ENCODE results near the gene BASP1. TPM values are rescaled to one million over a fixed set of nuclear protein-coding genes. Genes with fewer than 3 reads are reported as not detected.
"Not testable (repeated sequence)": the region's sequence is repeated elsewhere in the genome, so short reads cannot be mapped to it uniquely, and the experiment has no call there.

Gene BASP1
- total RNA-seq, 4 donors from 2014 or later, result 46.0 to 54.6 (median 49.8) TPM

DNA sequence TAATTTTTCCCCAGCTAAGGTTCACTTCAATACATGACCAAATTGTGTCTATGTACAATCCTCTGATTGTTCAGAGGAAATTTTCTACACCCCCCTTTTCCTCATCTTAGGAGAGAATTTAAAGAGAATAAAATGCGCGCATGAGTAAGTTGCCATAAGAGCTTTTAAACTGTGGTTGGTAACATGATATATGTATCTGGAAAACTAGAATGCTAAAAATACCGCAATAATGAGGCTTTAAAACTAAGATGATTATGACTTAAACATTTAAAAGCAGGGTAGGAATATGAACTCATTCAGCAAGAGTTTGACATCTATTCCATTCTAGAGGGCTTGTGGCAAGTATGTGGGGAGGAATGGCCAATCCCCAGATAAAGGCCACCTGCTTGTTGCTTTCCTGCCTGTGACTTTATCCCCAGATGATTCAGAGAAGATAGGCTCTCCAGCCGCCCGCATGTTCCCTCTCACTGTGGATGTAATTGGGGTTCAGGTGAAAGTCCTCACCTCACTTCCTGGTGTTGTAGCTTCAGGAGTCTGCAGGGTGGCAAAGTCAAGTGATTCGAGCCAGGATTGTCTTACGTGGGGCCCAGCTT is 26.5 kb upstream of the BASP1 start:
- WGBS, 2 donors, result 64 to 65% methylated on average over 7 of the region's 7 CpGs

DNA sequence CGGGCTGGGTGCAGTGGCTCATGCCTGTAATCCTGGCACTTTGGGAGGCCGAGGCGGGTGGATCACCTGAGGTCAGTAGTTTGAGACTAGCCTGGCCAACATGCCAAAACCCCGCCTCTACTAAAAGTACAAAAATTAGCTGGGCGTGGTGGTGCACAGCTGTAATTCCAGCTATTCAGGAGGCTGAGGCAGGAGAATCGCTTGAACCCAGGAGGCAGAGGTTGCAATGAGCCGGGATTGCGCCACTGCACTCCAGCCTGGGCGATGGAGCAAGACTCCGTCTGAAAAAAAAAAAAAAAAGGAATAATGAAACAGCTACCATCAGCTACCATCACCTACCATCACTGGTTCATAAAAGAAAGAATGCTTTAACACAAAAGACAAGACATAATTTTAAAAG is 25.9 kb upstream of the BASP1 start:
- H3K27me3 ChIP-seq; H3K4me3 ChIP-seq; DNase-seq (ENCODE audit: low spot score in 2 of 2); H3K27ac ChIP-seq; H3K9me3 ChIP-seq; H3K36me3 ChIP-seq: not testable (repeated sequence)
- peaks cover 0 to 32% (median 6%) of the 10 kb centered on the region in 4 donors for H3K4me1 ChIP-seq
- 75% methylated on average over 10 of the region's 10 CpGs for WGBS, 2 donors

More for the DNA sequence above, 26.5 kb upstream of the BASP1 start:
- Histone ChIP-seq H3K4me1 (peaks cover 0 to 37% (median 6%) of the 10 kb centered on the region in 4 donors), H3K27me3 (no peaks in the 10 kb centered on the region), H3K4me3 (no peak overlapping the region), H3K27ac (peak overlapping the region in 1 of 4 donors; percentile 25), H3K36me3 (no peaks in the 10 kb centered on the region), H3K9me3 (no peaks in the 10 kb centered on the region)
- no peak for DNase-seq (ENCODE audit: low spot score in 2 of 2)
- TF ChIP-seq POLR2A (IDR thresholded peaks at IDR 0.05) (no peak), EP300 (IDR thresholded peaks at IDR 0.05) (no peak)
- TF ChIP-seq, protein P1, sequence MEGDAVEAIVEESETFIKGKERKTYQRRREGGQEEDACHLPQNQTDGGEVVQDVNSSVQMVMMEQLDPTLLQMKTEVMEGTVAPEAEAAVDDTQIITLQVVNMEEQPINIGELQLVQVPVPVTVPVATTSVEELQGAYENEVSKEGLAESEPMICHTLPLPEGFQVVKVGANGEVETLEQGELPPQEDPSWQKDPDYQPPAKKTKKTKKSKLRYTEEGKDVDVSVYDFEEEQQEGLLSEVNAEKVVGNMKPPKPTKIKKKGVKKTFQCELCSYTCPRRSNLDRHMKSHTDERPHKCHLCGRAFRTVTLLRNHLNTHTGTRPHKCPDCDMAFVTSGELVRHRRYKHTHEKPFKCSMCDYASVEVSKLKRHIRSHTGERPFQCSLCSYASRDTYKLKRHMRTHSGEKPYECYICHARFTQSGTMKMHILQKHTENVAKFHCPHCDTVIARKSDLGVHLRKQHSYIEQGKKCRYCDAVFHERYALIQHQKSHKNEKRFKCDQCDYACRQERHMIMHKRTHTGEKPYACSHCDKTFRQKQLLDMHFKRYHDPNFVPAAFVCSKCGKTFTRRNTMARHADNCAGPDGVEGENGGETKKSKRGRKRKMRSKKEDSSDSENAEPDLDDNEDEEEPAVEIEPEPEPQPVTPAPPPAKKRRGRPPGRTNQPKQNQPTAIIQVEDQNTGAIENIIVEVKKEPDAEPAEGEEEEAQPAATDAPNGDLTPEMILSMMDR (IDR thresholded peaks at IDR 0.05), result no peak

DNA sequence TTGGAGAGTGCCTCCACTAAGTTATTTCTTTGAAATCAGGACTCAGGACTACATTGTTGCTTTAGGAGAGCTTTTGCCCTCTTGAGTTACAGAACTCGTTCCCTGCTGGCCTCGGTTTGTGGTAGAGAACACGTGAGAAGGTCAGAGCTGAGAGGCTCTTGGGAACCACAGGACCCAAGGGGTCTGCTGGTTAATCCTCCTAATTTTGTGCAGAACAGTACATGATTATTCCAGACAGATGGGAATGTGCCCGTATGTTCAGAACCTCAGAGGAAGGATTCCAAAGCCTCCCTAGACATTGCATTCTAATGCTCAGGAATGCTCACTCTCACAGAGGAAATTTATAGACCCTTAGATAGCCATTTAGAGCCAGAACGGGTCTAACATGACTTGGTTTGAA is 25.2 kb upstream of the BASP1 start:
- Histone ChIP-seq H3K27ac (no peak overlapping the region), H3K4me1 (peaks cover 0 to 32% (median 6%) of the 10 kb centered on the region in 4 donors), H3K4me3 (no peak overlapping the region), H3K27me3 (no peaks in the 10 kb centered on the region), H3K36me3 (no peaks in the 10 kb centered on the region), H3K9me3 (peaks cover 0 to under 1% (median 0%) of the 10 kb centered on the region in 4 donors)
- 15 to 32% methylated on average over 5 of the region's 5 CpGs for WGBS, 2 donors
- DNase-seq (ENCODE audit: low spot score in 2 of 2), result no peak
- TF ChIP-seq EP300 (IDR thresholded peaks at IDR 0.05) (no peak), POLR2A (IDR thresholded peaks at IDR 0.05) (no peak)
- TF ChIP-seq, protein P1 (IDR thresholded peaks at IDR 0.05), result no peak

DNA sequence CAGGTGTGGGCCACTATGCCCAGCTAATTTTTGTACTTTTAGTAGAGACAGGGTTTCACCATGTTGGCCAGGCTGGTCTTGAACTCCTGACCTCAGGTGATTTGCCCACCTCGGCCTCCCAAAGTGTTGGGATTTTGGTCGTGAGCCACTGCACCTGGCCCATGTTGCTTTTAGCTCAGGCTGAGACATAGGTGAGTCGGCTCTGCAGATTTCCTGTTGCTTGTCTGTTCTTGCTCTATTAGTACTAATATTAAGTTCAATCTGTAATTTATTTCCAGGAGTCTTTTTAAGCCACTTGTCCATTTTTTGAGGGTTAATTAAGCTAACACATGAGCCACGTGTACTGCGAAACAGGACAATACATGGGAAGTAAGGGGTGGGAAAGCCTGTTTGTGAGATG is 21.4 kb upstream of the BASP1 start:
- Histone ChIP-seq H3K9me3 (peaks cover 0 to 8% (median 0%) of the 10 kb centered on the region in 4 donors), H3K4me1 (peaks cover 0 to 12% (median 1%) of the 10 kb centered on the region in 4 donors), H3K27me3 (no peaks in the 10 kb centered on the region), H3K4me3 (no peak overlapping the region), H3K27ac (no peak overlapping the region), H3K36me3 (no peaks in the 10 kb centered on the region)
- DNase-seq (ENCODE audit: low spot score in 2 of 2), result no peak
- no peak for TF ChIP-seq EP300 (IDR thresholded peaks at IDR 0.05)
- TF ChIP-seq, protein P1 (IDR thresholded peaks at IDR 0.05), result no peak
- TF ChIP-seq POLR2A (IDR thresholded peaks at IDR 0.05), result no peak
- WGBS, 2 donors, result 84 to 89% methylated on average over 5 of the region's 5 CpGs

DNA sequence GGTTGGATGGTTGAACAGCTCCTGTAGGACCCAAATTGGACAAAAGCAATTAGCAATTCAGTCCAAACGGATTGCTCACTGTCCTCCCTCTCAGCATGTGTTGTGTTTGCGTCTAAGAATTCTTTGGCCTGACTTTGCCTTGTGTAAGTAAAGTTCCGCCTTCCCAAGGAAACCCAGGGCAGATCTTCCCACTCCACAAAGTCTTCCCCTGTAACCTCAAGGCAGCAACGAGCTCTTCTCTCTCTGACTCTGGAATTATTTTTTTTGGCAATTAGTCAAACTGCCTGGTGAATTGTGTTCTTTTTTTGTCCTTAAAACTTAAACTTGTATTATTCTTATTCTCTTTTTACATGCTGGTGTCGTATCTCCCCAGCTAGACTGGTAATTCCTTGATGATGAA is 20.7 kb upstream of the BASP1 start:
- Histone ChIP-seq H3K4me3 (no peak overlapping the region), H3K27me3 (no peaks in the 10 kb centered on the region), H3K9me3 (peaks cover 0 to 8% (median 0%) of the 10 kb centered on the region in 4 donors), H3K36me3 (no peaks in the 10 kb centered on the region), H3K4me1 (peaks cover 0 to 9% (median 0%) of the 10 kb centered on the region in 4 donors), H3K27ac (no peak overlapping the region)
- TF ChIP-seq, protein P1 (IDR thresholded peaks at IDR 0.05), result no peak
- no peak for TF ChIP-seq EP300 (IDR thresholded peaks at IDR 0.05)
- TF ChIP-seq POLR2A (IDR thresholded peaks at IDR 0.05), result no peak
- no peak for DNase-seq (ENCODE audit: low spot score in 2 of 2)
- 50 to 54% methylated on average over 5 of the region's 5 CpGs for WGBS, 2 donors
